HG03565 (cell line): ENCODE measurements around the gene CTR9.
A peak's percentile ranks its signal among the peaks of the same experiment; 100 is the strongest.

Source experiments
- ATAC-seq: cut with Tn5 transposase; IDR thresholded peaks from one replicate; pipeline ENCODE4 v1.9.1; 2021; ENCODE audit warnings: mild to moderate bottlenecking, moderate library complexity; ENCODE audit not compliant: unreplicated experiment

The CTR9 gene

GRCh38 chr11:10742460-10743208, 8.4 kb upstream of the CTR9 start:
- ATAC-seq: no peak

- ATAC-seq: no peak
Observed at GRCh38 chr11:10743354-10744000, 7.6 kb upstream of the CTR9 start.

- ATAC-seq: no peak
Observed at GRCh38 chr11:10744206-10744605, 6.8 kb upstream of the CTR9 start.

GRCh38 chr11:10746871-10747270, 4.2 kb upstream of the CTR9 start:
- no peak for ATAC-seq

GRCh38 chr11:10747733-10748132, 3.3 kb upstream of the CTR9 start:
- ATAC-seq: no peak

- ATAC-seq: no peak
Observed at GRCh38 chr11:10749476-10749875, 1.6 kb upstream of the CTR9 start.

- ATAC-seq: no peak
Observed at GRCh38 chr11:10751581-10751940, 515 bp downstream of the CTR9 start.

- no peak for ATAC-seq
Observed at GRCh38 chr11:10752061-10752460, 1.0 kb downstream of the CTR9 start.

- no peak for ATAC-seq
Observed at GRCh38 chr11:10752486-10752885, 1.4 kb downstream of the CTR9 start.

GRCh38 chr11:10758957-10759356, 7.9 kb downstream of the CTR9 start:
- no peak for ATAC-seq

GRCh38 chr11:10761085-10761698, 10.1 kb downstream of the CTR9 start:
- ATAC-seq: no peak

- peak; percentile 82 for ATAC-seq
Observed at GRCh38 chr11:10762185-10762584, 11.1 kb downstream of the CTR9 start.

- ATAC-seq: no peak
Observed at GRCh38 chr11:10762913-10763421, 11.9 kb downstream of the CTR9 start.

- ATAC-seq: no peak
Observed at GRCh38 chr11:10763766-10764165, 12.7 kb downstream of the CTR9 start.

GRCh38 chr11:10764412-10764811, 13.4 kb downstream of the CTR9 start:
- ATAC-seq: no peak

- no peak for ATAC-seq
Observed at GRCh38 chr11:10770626-10771254, 19.7 kb downstream of the CTR9 start.

- no peak for ATAC-seq
Observed at GRCh38 chr11:10771457-10771856, 20.4 kb downstream of the CTR9 start.

- no peak for ATAC-seq
Observed at GRCh38 chr11:10774811-10775210, 23.8 kb downstream of the CTR9 start.

- no peak for ATAC-seq
Observed at GRCh38 chr11:10777393-10777793, 26.3 kb downstream of the CTR9 start.

GRCh38 chr11:10777806-10778205, 26.8 kb downstream of the CTR9 start:
- no peak for ATAC-seq

GRCh38 chr11:10778217-10778970, 27.3 kb downstream of the CTR9 start:
- no peak for ATAC-seq
